ENCODE results near the gene TMC3.
A peak's percentile ranks its signal among the peaks of the same experiment; 100 is the strongest.
"Not testable (repeated sequence)": the region's sequence is repeated elsewhere in the genome, so short reads cannot be mapped to it uniquely, and the experiment has no call there.

The TMC3 gene

DNA sequence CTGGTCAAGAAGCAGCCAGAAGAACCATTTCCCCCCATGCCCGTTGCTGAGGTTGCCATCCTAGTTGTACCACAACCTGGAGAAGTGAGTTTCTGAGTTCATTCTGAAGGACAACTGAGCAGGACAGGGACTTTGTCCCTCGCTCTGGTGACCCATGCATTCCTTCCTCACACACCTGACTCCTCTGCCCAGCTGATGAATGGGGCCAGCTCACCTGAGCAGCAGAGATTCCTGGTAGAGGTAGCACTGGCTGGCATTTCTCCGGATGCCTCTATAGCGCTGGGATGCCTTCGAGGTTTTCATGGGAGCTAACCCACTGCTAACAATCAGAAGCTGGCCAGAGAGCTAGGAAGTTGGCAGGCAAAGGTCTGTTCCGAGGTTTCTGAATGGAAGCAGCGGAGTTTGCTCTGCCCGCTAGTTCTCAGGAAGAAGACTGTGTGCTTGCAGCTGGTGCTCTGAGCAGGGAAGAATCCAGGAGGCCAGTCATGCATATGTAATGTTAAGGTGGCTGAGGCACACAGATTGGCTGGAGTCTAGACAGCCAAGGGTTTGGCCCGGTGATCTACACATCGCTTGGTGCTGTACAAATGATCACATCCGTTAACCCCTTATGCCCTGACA, at the start of gene TMC3:
TMC3 (minus strand) TSS at position 439 of the 621 bp plus-strand sequence; CDS start at position 303, 136 bp downstream.
- FAIRE-seq (no peak), DNase-seq (ENCODE audit: insufficient read length, low spot score) (no peak)

DNA sequence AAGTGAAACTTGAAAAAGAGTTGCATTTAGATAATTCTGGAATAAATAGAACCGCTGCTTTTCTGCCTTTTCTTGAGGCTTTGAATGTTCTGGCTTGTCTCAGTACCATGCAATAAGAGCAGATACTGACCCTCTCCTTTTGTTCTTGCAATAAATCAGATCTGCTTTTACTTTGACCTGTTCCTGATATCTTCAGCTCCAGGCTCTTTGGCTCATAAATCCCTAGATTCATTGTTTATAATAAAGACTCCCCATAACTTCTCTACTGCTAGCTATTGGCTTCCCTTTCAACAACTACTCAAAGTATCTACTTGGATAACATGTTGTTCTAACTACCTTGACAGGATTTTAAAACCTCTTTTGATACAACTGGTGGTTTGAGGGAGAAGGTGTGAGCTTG, 47.4 kb upstream of the TMC3 start:
- FAIRE-seq (no peak), DNase-seq (ENCODE audit: insufficient read length, low spot score) (no peak)

DNA sequence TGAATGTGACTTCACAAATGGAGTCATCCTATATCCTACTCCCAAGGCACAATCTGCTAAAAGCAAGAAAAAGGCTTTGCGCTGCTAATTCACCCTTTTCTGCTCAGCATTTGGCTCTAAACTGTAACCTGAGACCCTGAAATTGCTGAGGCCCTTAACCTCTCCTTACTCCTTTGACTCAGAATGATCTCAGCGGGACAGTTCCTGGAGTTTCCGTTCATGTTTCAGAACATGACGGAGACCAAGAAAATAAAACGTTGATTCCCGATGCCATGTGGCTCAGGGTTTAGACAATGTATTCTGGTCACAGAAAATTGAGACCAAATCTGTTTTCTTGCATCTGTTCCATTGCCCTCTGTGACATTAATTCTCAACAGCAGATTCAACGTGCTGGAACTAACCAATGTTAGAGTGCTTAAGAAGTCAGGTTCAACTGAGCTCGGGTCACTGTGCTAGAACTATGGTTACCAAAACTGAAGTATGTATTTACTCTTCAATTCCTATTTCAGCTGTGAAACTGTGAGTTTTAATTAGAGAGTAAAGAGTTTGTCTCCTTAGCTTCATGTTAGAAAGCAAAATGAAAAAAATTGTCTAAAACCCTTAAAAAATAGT, 45.4 kb upstream of the TMC3 start:
- no peak for DNase-seq (ENCODE audit: insufficient read length, low spot score)

DNA sequence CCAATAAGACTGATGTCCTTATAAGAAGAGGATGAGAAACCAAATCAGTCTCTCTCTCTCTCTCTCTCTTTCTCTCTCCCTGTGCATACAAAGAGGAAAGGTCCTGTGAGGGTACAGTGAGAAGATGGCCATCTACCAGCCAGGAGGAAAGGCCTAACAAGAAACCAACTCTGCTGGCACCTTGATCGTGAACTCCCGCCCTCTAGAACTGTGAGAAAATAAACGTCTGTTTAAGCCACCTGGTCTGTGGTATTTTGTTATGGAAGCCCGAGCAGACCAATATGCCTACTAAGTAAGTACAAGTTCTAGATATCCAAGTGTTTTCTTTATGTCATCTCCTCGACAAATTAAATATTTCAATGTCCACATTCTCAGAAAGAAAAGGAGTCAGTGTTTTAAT, 44.9 kb upstream of the TMC3 start:
- FAIRE-seq (no peak), DNase-seq (ENCODE audit: insufficient read length, low spot score) (no peak)

More for the DNA sequence above, 45.4 kb upstream of the TMC3 start:
- FAIRE-seq = no peak

DNA sequence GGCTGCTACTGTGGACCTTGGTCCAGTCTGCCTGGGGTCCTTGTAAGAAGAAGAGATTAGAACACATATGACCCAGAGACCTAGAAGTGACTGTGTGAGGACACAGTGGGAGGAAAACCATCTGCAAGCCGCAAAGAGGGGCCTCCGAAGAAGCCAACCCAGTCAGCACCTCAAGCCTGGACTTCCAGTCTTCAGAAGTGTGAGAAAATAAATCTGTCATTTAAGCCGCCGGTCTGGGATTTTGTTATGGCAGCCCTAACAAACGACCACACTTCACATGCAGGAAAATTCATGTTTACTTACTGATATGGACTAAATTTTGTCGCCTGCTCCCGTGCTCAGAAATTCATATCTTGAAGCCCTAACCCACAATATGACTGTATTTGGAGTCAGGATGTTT, 44.4 kb upstream of the TMC3 start:
- FAIRE-seq (no peak), DNase-seq (ENCODE audit: insufficient read length, low spot score) (no peak)

DNA sequence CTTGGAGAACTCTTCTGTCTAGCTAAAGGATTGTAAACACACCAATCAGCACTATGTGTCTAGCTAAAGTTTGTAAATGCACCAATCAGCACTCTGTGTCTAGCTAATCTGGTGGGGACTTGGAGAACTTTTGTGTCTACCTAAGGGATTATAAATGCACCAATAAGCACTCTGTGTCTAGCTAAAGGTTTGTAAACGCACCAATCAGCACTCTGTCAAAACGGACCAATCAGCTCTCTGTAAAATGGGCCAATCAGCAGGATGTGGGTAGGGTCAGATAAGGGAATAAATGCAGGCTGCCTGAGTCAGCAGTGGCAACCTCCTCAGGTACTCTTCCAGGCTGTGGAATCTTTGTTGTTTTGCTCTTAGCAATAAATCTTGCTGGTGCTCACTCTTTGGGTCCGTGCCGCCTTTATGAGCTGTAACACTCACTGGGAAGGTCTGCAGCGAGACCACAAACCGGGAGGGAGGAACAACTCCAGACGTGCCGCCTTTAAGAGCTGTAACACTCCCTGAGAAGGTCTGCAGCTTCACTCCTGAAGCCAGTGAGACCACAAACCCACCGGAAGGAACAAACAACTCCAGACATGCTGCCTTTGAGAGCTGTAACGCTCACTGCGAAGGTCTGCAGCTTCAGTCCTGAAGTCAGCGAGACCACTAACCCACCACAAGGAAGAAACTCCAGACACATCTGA, 40.4 kb upstream of the TMC3 start:
- FAIRE-seq; DNase-seq (ENCODE audit: insufficient read length, low spot score): not testable (repeated sequence)

DNA sequence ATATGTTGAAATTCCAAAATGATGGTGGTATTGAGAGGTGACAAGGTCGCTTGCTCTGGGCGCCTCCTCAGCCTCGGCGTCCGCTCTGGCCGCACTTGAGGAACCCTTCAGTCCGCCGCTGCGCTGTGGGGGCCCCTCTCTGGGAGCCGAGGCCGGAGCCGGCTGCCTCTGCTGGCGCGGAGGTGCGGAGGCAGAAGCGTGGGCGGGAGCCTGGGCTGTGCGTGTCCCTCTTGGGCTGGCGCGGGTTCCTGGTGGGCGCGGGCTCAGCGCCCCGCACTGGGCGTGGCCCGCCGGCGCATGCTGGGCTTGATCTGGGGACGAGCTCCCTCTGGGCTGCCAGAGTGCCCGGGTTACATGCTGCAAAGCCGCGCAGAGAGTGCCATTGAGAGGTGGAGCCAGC, 39.8 kb upstream of the TMC3 start:
- FAIRE-seq = no peak

DNA sequence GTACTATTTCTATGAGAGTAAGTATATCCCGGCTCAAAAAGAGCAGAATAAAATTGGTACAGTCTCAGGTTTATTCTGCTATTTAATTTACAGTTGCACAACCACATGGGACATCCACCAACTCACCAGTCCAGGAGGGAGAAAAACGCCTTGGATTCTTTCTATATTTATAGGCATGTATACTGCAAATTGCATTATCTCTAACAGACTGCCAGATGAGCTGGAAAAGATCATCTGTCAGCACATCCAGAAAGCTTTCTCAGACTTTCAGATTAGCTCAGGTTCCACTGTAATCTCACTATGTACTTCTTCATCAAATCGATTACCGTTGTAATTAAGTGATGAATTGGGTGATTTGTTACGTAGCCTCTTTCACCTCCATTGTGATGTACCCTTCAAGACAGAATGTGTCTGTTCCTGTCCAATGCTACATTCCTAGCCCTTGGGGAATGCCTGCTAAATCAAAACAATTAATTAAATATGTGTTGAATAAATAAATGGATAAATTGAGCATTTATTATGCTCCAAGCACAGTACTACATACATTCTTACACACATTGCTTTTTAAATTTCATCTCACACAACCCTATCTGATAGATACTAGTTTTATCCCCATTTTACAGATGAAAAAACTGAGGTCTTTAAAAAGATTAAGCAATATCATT, 38.1 kb upstream of the TMC3 start:
- FAIRE-seq (no peak), DNase-seq (ENCODE audit: insufficient read length, low spot score) (no peak)

More for the DNA sequence above, 39.8 kb upstream of the TMC3 start:
- no peak for DNase-seq (ENCODE audit: insufficient read length, low spot score)

DNA sequence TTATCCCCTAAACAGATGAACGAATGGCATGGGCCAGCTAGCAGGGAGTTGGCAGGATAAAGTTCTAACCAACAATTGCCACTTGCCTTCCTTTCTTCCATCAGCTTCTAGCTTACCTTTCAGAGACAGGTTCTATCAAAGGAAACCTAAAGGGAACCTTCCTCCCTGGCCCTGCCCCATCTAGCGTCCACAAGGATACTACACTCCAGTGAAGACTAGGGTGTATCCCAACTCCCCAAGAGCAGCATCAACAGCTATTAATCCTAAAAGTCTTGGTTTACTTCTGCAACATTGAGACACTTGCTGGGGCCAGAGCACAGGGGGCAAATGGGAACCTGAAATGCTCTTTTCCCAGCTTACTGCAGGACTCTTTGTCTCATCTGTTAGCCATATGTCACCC, 37.0 kb upstream of the TMC3 start:
- FAIRE-seq = no peak
- DNase-seq (ENCODE audit: insufficient read length, low spot score) = no peak

DNA sequence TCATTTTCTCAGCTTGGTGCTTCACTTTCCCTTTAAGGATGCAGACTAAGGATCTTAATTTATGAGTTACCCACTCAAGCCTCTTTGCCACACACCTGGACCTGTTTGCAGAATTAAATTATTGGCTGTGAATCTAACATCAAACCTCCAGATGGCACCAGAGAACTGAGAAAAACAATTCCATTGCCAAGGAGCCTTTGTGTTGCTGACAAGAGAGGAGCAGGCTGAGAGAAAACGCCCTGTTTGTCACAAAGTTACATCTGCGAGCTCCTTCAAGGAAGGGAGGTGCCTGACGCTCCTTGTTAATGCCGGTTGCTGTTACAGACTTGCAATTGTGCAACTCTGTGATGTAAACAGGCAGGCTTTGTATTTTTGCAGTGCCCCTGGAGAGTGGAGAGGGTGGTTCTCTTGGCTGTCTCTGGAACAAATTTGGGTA, 36.3 kb upstream of the TMC3 start:
- FAIRE-seq = peak; percentile 48
- DNase-seq (ENCODE audit: insufficient read length, low spot score) = no peak

DNA sequence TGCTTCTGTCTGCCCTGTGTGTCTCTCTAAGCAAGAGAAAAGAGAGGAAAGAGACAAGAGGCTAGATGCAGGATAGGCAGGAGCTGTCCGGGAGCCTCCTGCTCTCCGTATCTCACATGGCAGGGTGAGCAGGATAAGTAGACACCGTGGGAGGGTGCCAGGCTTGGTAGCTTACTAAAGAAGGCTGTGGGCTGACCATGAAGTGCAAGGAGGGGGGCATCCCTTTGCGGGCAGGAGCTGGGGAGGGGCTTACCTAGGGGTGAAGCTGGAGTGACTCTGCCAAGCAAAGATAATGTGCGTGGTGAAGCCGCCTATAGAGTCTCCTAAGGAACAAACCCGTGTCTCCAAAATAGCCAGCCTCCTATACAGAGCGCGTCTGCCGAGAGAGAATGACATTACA, 33.7 kb upstream of the TMC3 start:
- DNase-seq (ENCODE audit: insufficient read length, low spot score) = no peak
- no peak for FAIRE-seq

DNA sequence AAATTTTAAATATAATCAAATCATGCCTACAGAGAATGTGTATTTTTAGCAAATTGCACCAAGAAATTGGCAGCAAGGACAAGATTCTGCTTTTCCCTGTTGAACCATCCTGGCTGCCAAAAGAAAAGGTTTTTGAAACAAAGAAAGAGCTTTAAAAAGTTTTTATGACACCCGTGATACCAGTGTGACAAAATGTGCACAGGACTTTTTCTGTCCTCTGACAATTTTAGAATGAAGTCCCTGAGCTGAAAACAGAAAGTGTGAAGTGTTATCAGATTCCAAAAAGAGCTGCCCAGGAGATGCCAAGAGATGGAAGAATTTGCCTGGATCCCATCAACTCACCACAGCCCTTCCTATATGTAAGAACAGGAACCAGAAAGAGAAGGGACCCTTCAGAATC, 33.2 kb upstream of the TMC3 start:
- DNase-seq (ENCODE audit: insufficient read length, low spot score) (no peak), FAIRE-seq (no peak)

DNA sequence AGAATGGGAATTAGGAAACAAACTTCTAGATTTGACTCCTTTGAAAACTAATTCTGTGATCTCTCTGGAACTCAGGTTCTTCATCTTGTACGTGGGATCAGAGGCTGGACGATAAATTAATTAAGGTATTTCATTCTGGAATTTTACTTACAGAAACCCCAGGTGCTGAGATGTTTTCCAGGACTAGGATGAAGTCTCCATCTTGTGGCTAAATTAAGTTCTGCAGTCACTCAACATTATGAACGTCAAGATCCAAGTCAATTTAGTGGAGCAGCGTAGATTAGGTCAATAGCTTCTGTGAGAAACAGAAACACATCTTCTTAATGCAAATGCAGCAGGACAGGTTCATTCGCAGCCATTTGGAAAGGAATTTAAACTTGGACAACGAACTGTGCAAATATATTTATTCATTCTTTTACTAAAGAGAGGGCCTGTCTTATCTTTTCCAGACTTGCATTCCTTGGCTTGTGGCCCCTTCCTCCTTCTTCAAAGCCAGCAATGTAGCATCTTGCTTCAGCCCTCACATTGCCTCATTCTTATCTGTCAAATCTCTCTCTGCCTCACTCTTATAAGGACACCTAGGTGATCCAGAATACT, 26.7 kb upstream of the TMC3 start:
- DNase-seq (ENCODE audit: insufficient read length, low spot score) (peak; percentile 18), FAIRE-seq (peak; percentile 78)

DNA sequence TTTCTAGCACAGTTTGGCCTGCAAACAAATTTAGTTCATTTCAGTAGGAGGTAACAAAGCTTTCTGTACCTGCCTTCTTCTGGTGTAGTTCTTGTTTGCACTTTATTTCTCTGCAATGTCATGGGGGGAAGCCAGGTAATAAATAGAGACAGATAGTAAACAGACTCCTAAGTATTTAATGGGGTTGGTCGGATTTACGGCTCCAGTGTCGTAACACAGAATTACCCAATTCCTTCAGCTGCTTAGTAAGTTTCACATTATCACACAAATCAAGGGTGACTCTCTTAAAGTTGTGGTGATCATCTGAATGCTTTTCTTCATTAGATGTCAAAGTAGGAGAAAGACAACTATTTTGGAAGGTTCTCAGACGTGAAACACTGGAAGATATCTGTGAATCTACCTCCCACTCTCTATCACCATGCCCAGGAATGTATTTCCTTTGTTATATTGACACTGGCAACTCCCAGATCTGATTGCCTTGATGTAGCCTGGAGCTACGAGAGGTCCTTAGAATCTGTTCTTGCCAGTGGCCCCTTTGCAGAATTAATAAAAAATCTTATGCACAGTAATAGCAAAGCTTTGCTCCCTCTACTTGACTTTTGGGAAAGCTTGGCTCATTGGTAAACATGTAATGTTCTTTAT, 25.0 kb upstream of the TMC3 start:
- DNase-seq (ENCODE audit: insufficient read length, low spot score) (no peak), FAIRE-seq (no peak)

DNA sequence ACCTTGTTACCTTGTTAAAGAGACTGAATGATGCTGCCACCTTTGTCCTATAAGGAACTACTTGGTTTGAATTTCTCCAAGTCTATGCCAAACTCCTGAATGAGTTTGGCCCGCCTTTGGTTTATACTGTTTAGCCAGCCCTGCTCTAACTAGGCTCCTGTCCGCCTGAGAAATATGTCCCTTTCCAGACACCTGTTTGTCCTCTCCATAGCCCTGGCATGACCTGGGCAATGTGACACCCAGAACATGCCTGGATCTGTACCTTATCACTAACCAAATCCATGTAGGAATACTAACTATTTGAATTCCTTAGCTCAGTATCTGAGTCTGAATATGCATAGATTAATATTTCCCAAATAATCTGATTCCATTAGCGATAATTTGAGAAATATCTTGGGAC, 24.4 kb upstream of the TMC3 start:
- DNase-seq (ENCODE audit: insufficient read length, low spot score) (no peak), FAIRE-seq (no peak)

DNA sequence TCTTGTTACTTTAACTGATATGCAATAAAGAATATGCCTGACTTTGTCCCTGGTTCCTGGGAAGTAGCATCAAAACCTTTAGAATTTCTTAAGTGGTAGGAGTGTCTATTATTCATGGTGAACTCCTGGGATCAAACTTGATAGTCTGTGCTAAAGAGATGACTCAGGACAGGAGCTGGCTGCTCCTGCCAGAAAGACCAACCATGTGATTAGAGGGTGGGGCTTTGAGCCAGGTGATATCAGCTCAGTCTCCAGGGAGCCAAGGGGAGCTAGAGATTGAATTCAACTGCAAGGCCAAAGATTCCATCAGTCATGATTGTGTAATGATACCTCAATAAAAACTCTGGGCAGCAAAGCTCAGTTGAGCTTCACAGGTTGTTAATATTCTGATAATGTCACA, 20.6 kb upstream of the TMC3 start:
- DNase-seq (ENCODE audit: insufficient read length, low spot score) = no peak
- FAIRE-seq = no peak

DNA sequence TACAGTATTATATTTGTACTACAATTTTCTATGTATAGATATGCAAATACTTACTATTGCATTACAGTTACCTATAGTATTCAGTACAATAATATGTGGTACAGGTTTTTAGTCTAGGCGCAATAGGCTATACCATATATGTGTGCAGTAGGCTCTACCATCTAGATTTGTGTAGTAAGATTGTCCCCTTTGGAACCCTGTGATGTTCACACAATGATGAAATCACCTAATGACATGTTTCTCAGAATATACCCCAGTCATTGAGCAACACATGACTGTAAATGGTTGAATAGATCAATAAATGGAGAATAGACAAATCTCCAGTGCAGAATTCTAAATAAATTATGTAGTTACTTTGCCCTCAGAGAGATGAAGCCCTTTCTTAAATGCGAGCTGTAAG, 17.6 kb upstream of the TMC3 start:
- DNase-seq (ENCODE audit: insufficient read length, low spot score) (no peak), FAIRE-seq (no peak)

DNA sequence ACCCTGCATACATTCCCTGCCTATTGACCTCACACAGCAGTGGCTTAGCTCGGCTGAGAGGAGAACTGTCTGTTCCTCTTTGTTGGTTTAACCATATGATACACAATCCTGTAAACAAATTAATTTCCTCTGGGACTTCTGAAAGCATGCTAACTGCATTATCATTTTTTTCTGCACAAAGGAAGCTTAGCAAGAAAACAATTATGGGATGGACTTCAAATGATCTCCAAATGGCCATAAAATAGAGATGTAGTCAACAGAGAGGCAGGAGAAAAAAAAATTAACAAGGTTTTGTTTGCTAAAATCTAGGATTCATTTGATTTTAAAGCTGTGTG, 14.4 kb upstream of the TMC3 start:
- DNase-seq (ENCODE audit: insufficient read length, low spot score) = no peak

DNA sequence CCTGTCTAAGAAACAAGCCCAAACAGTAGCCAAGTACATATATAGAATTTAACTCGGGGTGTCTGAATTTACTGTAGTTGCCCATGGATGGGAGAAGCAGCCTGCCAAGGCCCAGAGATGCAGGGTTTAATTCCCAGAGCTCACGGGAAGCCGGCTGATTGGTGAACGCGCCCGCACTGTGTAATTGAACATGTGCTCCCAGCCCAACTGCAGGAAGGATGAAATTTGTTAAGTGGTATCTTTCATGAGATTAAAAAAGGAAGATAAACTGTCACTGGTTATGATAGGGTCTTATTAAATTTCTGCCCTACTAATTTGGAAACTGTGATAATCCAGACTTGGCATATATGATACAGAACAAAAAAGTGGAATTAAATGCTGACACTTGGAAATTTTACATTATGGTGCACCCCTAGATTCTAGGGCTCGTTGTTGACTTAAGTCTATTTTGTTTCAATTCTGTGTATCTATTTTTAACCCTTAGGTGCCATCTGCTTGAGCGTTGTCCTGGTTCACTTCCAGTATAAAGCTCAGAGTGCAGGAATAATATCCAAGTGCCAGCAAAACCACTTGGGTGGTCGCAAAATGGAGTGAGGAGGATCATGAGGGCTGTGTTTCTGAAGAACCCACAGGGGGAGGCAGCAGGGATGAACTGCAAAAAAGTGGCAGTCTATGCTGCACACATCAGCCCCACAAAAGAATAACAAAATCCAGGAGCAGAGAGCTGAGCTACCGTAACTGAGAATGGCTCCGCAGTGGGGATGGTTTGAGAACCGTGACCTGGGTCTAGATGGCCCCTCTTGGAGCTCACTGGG, 13.8 kb upstream of the TMC3 start:
- no peak for DNase-seq (ENCODE audit: insufficient read length, low spot score)
- no peak for FAIRE-seq

More for the DNA sequence above, 14.4 kb upstream of the TMC3 start:
- FAIRE-seq = no peak

DNA sequence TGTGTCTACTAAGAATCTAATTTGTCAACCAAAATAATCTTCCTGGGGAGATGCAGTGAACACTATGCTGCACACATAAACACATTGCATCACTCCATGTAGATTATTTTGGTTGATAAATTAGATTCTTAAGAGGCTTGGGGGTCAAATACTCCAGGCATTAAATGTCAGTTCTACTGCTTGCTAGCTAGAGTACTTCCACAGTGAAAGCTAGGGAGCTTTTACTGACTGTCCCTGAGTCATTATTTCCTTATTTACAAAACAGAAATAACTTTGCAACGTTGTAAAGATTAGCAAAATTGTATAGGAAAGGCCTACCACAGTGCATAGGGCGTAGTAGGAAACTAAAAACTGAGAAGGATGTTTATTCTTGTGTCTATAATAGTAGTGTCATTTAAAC, 12.9 kb upstream of the TMC3 start:
- FAIRE-seq (no peak), DNase-seq (ENCODE audit: insufficient read length, low spot score) (no peak)
